ENCODE results near the gene STAMBP.

Gene STAMBP

GRCh38 chr2:73915437-73915993, 86.8 kb downstream of the STAMBP start:
- DNase-seq (ENCODE audit: low read depth): no peak
- no peak for TF ChIP-seq CTCF (IDR thresholded peaks at IDR 0.05; ENCODE audit: control insufficient read depth, extremely low read depth, insufficient read depth)
- no peak overlapping the region for H3K4me3 ChIP-seq (ENCODE audit: low read depth, low read length)

- no peak for TF ChIP-seq CTCF (IDR thresholded peaks at IDR 0.05; ENCODE audit: control insufficient read depth, extremely low read depth, insufficient read depth)
- H3K4me3 ChIP-seq (ENCODE audit: low read depth, low read length): no peak overlapping the region
- no peak for DNase-seq (ENCODE audit: low read depth)
Measured at GRCh38 chr2:73916666-73917065, 87.9 kb downstream of the STAMBP start.

- no peak for DNase-seq (ENCODE audit: low read depth)
- TF ChIP-seq CTCF (IDR thresholded peaks at IDR 0.05; ENCODE audit: control insufficient read depth, extremely low read depth, insufficient read depth): no peak
- no peak overlapping the region for H3K4me3 ChIP-seq (ENCODE audit: low read depth, low read length)
Measured at GRCh38 chr2:73917296-73917695, 88.5 kb downstream of the STAMBP start.

- no peak overlapping the region for H3K4me3 ChIP-seq (ENCODE audit: low read depth, low read length)
- no peak for TF ChIP-seq CTCF (IDR thresholded peaks at IDR 0.05; ENCODE audit: control insufficient read depth, extremely low read depth, insufficient read depth)
- no peak for DNase-seq (ENCODE audit: low read depth)
Measured at GRCh38 chr2:73917696-73918207, 89.0 kb downstream of the STAMBP start.

- no peak overlapping the region for H3K4me3 ChIP-seq (ENCODE audit: low read depth, low read length)
- DNase-seq (ENCODE audit: low read depth): no peak
- TF ChIP-seq CTCF (IDR thresholded peaks at IDR 0.05; ENCODE audit: control insufficient read depth, extremely low read depth, insufficient read depth): no peak
Measured at GRCh38 chr2:73918856-73919255, 90.1 kb downstream of the STAMBP start.

GRCh38 chr2:73919596-73920228, 91.0 kb downstream of the STAMBP start:
- no peak for DNase-seq (ENCODE audit: low read depth)
- TF ChIP-seq CTCF (IDR thresholded peaks at IDR 0.05; ENCODE audit: control insufficient read depth, extremely low read depth, insufficient read depth): no peak
- no peak overlapping the region for H3K4me3 ChIP-seq (ENCODE audit: low read depth, low read length)

Data from LNCaP clone FGC (cell line).